HCT116 (cell line): ENCODE measurements around the gene SLC16A7.

Source experiments
- CBX3 ChIP-seq: IDR thresholded peaks from 2 replicates; pipeline ENCODE4 v1.6.1; 2012; ENCODE audit warnings: low read depth
- CTCF ChIP-seq, 3 experiments: fragments of 200-600 bp in 1 of 3; sonication (generic) in 1 of 3; IDR thresholded peaks in 2 of 3; conservative IDR thresholded peaks in 1 of 3; 2 replicates each; pipeline ENCODE4 v1.5.1; 2012 to 2017; ENCODE audit warnings: low read depth in 2 of 3, low read length in 2 of 3, antibody characterized with exemption in 1 of 3, borderline replicate concordance in 1 of 3, control low read depth in 1 of 3, mild to moderate bottlenecking in 1 of 3, mixed read lengths in 1 of 3, mixed run types in 1 of 3, moderate library complexity in 1 of 3; ENCODE audit not compliant: insufficient read depth in 1 of 3
- RAD21 ChIP-seq: IDR thresholded peaks from 2 replicates; pipeline ENCODE4 v1.6.1; 2012; ENCODE audit warnings: low read depth, mild to moderate bottlenecking

DNA sequence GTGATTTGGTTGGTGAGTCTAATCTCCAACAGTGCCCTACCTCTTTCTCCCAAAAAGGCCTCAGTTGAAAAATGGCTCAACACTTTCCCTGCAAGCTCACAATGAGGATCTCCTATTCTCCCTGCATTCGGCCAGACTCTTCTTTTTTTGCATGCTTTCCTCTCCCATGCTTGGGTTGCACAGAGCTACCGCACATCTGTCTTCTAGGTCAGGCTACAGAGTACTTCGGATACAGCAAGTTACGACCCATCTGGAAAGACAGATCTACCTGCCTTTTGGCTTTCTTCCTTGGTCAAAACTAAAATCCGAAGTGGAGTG is 305 bp upstream of the SLC16A7 start:
- no peak for TF ChIP-seq RAD21
- 0 out of 2 replicates have a peak, but pooled peaks have one; percentile 41 for TF ChIP-seq CBX3
- no peak for TF ChIP-seq CTCF (IDR thresholded peaks at IDR 0.05 in 2 of 3, conservative IDR thresholded peaks at IDR 0.05 in 1 of 3; ENCODE audit: borderline replicate concordance in 1 of 3, insufficient read depth in 1 of 3, low read depth in 2 of 3, low read length in 2 of 3)
